Fibroblast of pulmonary artery (primary cell): Measurements from ENCODE around the gene PCDH1.

Experiments
- DNase-seq: peaks from one replicate; pipeline ENCODE4 v3.0.0-alpha.2; 2010; ENCODE audit warnings: low read depth
- H3K4me3 ChIP-seq: replicated peaks from 2 replicates; pipeline ENCODE4 v1.5.1; 2011; ENCODE audit warnings: low read depth, mild to moderate bottlenecking, control low read depth, low read length, moderate library complexity
- TF ChIP-seq, protein P1 (sequence below): IDR thresholded peaks from 2 replicates; pipeline ENCODE4 v1.5.1; 2011; ENCODE audit warnings: mild to moderate bottlenecking, control low read depth, low read length, inconsistent platforms; ENCODE audit errors: missing control alignments

PCDH1 gene

DNA sequence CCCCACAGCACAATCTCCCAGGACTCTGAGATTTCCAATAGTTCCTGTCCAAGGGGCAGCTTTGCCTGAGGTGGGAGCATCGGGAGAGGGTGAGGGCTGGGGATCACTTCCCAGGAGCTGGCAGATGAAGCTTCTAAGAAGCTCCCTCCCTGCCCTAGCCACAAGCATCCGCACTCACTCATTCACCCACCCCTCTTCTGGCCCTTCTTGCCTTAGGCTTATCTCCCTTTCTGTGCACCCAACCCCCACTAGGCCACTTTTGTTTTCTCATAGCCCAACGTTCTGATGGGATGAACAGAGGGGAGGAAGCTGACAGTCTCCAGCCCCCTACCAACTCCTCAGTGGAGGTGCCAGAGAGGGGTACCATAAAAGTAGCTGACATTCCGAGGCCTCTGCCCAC, 3.7 kb upstream of the PCDH1 start:
- TF ChIP-seq, protein P1, sequence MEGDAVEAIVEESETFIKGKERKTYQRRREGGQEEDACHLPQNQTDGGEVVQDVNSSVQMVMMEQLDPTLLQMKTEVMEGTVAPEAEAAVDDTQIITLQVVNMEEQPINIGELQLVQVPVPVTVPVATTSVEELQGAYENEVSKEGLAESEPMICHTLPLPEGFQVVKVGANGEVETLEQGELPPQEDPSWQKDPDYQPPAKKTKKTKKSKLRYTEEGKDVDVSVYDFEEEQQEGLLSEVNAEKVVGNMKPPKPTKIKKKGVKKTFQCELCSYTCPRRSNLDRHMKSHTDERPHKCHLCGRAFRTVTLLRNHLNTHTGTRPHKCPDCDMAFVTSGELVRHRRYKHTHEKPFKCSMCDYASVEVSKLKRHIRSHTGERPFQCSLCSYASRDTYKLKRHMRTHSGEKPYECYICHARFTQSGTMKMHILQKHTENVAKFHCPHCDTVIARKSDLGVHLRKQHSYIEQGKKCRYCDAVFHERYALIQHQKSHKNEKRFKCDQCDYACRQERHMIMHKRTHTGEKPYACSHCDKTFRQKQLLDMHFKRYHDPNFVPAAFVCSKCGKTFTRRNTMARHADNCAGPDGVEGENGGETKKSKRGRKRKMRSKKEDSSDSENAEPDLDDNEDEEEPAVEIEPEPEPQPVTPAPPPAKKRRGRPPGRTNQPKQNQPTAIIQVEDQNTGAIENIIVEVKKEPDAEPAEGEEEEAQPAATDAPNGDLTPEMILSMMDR: no peak
- H3K4me3 ChIP-seq: no peak overlapping the region

DNA sequence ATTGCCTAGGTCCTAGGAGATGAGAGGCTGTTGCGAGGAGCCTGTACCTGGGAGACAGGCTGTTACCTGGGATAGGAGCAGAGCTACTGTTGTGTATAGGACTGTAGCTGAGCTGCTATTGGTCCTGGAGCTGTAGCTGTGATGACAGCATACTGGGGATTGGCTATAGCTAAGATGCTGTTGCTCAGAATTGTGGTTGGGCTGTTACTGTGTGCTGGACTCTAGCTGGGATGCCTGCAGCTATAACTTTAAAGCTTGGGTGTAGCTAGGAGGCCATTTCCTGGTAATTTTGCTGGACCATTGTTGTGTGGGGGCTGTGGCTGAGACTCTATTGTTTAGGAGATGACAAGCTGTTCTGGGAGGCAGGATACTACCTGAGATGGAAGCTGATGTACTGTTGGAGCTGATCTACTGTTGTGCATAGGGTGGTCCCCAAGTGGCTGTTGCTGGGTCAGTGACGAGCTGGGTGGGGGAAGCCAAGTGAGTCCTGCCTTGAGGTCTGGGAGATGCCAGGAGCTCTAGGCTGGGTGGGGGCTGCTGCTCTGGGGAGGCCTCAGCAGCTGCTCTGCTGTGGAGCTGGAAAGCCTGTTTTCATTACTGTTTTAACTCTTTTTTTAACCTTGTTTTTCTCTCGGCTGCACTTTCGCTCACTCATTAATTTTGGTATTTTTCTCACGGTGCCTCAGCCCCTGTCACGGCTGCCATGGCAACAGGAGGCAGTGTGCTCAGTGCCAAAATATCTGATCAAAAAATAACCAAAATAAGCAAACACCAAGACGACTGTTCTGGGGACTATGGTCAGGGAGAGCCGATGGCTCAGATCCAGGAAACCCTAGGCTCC, 3.0 kb upstream of the PCDH1 start:
- peak; percentile 45 for DNase-seq
- TF ChIP-seq, protein P1: no peak
- H3K4me3 ChIP-seq: no peak overlapping the region

More for the DNA sequence above, 3.7 kb upstream of the PCDH1 start:
- DNase-seq: no peak

DNA sequence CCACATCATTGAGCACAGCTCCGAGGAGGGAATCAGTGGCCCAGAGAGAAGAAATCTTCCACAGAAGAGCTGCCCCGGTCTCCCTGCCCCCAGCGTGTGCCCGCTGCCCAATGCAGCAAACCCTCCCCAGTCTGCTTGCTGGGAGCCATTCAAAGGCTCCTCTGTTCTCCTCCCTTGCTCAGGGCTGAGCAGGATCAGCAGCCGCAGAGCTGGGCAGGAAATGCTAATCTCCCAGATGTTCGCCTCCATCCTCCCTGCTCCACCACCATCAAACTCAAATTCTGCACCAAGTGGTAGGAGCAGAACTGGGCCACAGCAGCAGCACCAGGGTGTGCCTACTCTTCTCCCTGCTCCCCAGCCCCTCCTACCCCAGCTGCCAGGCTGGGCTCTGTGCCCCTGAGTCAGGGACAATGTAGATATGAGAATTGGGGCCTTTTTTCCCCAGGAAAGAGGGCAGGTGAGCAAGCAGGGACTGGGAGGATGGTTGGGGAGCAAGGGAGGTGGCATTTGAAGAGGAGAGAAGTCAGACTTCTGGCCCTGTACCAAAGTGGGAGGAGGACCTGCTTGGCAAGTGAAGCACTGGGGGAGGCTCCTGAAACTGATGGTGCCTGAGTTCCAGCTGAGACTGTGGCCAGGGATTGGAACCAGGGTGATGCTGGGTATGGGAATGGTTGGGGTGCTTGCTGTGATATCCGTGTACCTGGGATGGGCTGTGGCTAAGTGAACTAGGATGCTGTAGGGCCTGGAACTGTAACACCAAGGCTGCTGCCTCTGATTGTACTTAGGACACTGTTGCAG, 1.9 kb upstream of the PCDH1 start:
- TF ChIP-seq, protein P1: no peak
- no peak for DNase-seq
- no peak overlapping the region for H3K4me3 ChIP-seq

- TF ChIP-seq, protein P1: no peak
- H3K4me3 ChIP-seq: no peak overlapping the region
- DNase-seq: no peak
These were observed 1.2 kb upstream of the PCDH1 start for GRCh38 chr5:141879426-141879759.

GRCh38 chr5:141878711-141879425, 658 bp upstream of the PCDH1 start:
- H3K4me3 ChIP-seq: peak overlapping the region; percentile 51
- TF ChIP-seq, protein P1: no peak
- DNase-seq: peak; percentile 89

DNA sequence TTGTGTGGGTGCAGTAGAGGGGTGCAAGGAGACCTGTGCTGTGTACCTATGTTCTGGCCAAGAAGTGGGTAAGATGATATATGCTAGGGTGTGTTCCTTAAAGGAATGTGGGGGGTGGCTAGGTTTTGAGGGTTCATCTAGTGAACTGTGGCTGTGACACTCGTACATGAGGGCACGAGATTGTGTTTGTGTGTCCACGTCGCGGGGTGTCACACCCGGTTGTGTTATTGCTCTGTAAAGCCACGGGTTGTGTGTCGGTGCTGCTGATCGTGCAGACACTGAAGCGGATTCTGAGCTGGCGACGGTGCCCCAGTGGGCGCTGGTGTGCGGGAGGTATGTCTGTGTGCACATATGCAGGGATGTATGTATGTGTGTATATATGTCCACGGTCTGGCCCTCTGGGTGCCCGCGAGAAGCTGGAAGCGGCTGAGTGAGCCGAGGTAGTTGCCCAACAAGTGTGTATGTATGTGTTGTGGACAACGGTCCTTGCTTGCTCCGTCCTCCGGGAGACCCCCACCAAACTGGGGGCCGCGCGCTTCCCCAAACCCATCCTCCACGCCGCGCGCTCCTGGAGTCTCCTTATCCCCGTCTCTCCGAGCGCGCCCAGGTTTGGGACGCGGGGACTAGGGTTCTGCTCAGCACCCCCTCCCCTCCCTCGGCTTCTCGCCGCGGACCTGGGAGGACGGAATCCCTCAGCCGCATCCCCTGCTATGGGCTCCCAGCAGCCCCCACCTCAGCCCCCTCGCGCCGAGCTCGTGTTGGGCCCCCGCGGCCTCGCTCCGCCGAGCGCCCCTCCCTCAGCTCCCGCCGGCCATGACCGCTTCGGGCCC, 639 bp downstream of the PCDH1 start:
- DNase-seq: peak; percentile 21
- peak overlapping the region; percentile 59 for H3K4me3 ChIP-seq
- TF ChIP-seq, protein P1: no peak
